VCaP (cell line): ENCODE data around the gene SH2D1B.

ENCODE experiments used
- H3K27ac ChIP-seq: fragments of 450-650 bp; 2 replicates; pipeline ENCODE4 v1.5.1; 2017
- TF ChIP-seq, protein P1 (sequence below): fragments of 450-650 bp; conservative IDR thresholded peaks from 2 replicates; pipeline ENCODE4 v1.5.1; 2017; ENCODE audit warnings: mild to moderate bottlenecking, moderate library complexity

The SH2D1B gene

DNA sequence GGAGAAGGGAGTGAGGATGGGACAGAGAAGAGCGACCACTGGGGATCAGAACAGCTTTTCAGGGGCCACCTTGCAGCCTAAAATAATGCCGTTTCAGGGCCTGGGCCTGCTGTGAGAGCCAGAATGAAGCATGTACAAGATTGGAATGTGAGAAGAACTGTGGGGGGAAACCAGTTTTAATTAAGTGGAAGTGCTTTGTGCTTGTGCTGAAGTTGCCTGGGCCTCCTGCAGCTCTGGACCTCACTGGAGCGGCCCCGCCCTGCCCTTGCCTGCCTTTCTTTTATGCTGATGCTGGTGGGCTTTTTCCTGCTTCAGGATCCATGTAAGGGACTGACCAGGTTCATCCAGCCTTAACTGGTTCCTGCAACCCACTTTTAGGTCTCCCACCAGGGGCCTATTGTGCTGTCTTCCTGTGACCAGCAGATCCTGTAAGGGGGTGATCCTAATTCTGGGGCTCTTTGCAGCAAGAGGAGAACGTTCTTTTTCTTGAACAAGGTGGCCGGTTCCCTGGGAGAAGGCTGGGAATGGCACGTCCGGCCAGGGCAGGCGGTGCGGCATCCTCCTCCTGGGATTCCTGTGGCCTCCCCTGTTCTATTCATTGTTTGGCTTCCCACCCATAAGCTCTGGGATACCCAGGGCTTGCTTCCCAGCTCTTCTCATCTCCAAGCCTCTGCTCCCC is 27.2 kb downstream of the SH2D1B start:
- no peak overlapping the region for H3K27ac ChIP-seq
- TF ChIP-seq, protein P1, sequence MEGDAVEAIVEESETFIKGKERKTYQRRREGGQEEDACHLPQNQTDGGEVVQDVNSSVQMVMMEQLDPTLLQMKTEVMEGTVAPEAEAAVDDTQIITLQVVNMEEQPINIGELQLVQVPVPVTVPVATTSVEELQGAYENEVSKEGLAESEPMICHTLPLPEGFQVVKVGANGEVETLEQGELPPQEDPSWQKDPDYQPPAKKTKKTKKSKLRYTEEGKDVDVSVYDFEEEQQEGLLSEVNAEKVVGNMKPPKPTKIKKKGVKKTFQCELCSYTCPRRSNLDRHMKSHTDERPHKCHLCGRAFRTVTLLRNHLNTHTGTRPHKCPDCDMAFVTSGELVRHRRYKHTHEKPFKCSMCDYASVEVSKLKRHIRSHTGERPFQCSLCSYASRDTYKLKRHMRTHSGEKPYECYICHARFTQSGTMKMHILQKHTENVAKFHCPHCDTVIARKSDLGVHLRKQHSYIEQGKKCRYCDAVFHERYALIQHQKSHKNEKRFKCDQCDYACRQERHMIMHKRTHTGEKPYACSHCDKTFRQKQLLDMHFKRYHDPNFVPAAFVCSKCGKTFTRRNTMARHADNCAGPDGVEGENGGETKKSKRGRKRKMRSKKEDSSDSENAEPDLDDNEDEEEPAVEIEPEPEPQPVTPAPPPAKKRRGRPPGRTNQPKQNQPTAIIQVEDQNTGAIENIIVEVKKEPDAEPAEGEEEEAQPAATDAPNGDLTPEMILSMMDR = no peak

DNA sequence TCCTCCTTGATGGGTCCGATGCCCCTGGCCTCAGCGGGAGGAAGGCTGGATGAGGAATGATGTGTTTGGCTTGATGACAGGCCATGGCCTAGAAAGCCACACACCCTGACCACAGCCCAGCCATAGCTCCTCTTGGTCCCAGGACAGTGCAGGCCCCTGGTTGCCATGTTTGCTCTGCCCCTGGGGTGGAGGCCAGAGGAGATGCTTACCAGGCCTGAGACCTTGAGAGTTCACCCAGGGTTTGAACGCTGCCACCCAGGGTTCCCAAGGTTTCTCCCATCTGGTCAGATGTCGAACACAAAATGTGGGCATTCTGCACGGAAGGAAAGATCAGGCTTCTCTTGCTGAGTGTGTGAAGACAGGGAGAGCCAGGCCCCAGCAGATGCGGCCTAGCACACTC is 27.8 kb downstream of the SH2D1B start:
- TF ChIP-seq, protein P1 = no peak
- H3K27ac ChIP-seq = no peak overlapping the region

DNA sequence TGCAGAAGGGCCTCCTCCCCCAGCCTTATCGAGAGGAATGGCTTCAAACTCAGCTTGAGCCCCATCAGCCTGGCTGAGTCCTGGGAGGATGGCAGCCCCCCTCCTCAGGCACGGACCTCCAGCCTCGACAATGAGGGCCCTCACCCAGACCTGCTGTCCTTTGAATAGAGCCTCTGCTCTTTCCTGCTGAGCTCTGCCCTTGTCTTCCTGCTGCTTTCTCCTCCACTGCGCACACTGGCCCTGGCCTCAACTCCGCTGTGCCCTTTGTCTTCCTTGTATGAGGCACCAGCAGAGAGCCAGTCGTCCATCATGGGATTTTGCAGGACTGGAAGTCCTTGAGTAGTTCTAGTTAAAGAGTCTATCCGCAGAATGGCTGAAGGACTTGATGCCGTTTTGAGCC is 28.4 kb downstream of the SH2D1B start:
- TF ChIP-seq, protein P1 = no peak
- no peak overlapping the region for H3K27ac ChIP-seq

DNA sequence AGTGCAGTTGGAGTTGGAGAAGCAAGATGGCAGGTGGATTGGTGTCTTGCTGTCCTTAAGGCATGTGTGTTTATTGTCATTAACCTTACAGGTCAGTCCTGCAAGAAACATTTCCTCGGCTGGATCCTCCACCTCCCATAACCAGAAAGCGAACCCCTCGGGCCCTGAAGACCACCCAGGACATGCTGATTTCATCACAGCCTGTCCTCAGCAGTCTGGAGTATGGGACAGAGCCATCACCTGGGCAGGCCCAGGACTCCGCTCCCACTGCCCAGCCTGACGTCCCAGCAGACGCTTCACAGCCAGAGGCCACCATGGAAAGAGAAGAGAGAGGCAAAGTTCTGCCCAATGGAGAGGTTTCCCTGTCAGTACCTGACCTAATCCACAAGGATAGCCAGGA is 28.8 kb downstream of the SH2D1B start:
- no peak overlapping the region for H3K27ac ChIP-seq
- TF ChIP-seq, protein P1 = no peak

DNA sequence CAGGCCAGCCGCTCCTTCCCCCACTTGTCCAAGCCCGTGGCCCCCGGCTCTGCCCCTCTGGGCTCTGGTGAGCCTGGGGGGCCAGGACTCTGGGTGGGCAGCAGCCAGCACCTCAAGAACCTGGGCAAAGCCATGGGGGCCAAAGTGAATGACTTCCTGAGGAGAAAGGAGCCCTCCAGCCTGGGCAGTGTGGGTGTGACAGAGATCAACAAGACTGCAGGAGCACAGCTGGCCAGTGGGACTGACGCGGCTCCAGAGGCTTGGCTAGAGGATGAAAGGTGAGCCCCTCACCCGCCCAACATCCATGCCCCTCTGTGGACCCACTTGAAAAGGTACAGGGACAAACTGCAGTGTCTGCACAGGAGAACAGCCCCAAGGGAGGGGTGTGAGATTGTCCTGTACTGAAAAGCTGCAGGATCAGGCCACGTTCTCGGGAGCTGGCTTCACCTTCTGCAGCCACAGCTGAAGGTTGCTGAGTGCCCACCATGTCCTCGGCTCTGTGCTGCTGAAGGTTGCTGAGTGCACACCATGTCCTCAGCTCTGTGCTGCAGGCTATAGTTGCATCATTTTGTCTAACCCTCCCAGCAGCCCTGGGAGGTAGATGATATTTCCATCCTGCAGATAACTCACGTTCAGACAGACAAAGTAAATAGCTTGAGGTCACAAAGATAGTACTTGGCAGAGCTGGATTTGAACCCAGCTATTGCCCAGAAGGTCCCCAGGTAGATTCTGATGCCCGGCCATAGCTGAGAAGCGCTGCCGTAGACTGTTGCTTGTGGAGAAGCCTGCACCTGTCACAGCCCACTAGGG is 29.8 kb downstream of the SH2D1B start:
- H3K27ac ChIP-seq = no peak overlapping the region

DNA sequence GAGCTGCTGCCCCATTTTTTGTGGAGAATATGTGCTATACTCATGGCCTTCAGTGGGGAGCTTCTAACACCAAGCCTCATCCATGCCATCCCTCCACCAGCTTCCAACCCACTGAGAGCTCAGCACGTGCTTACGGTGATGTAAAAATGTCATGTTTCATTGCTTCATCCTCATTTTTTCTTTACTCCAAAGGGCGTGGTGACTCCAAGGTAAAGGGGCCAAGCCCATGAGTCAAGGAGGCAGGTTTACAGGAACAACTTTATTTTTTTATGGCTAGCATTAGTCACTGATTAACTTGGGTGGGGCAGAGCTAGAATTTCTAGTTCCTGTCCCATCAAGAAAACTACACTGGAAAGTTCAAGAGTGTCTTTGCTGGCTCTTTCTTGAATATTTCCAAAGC is 30.6 kb downstream of the SH2D1B start, which contains the start of gene C1orf226:
C1orf226 (plus strand) TSS at position 346 of the 400 bp plus-strand sequence. CDS start 174 bp downstream, outside the sequence.
- TF ChIP-seq, protein P1 = no peak
- H3K27ac ChIP-seq = no peak within 1 kb of the TSS

More for the DNA sequence above, 29.8 kb downstream of the SH2D1B start:
- TF ChIP-seq, protein P1 = no peak

DNA sequence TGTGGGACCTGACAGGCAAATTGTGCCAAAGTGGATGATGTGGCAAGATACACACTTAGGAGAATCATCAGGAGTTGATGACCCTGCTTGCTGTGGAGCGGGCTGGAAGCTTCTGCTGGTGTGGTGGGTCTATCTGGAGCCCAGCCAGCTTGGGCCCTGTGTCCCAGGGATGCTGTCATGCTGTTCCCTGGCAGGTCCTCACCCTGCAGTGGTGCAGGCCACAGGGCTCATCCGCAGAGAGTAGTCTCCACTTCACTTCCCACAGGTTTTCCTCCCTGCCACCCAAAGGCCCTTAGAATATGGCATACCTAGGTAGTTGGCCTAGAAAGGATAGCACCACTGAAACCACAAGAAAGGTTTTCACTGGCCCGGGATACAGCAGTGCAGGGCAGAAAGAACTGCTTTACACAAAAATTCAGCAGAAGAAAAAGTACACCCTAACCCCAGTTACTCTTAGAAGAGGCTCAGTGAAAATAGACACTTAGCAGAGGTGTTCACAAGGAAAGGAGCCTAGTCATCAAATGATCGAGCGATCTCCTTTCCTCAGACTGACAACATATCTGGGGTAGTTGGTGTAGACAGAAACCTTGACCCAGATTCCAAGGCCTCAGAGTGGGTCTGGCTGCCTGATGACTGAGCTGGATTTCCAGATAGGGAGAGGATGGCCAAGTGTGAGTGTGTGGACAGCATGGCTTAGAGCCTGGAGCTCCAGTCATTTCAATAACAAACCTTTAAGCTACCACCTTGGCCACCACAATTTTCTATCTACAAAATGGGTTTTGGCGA is 31.7 kb downstream of the SH2D1B start:
- TF ChIP-seq, protein P1 = no peak
- no peak overlapping the region for H3K27ac ChIP-seq
